ENCODE data around the gene KCNQ1.

KCNQ1 gene

DNA sequence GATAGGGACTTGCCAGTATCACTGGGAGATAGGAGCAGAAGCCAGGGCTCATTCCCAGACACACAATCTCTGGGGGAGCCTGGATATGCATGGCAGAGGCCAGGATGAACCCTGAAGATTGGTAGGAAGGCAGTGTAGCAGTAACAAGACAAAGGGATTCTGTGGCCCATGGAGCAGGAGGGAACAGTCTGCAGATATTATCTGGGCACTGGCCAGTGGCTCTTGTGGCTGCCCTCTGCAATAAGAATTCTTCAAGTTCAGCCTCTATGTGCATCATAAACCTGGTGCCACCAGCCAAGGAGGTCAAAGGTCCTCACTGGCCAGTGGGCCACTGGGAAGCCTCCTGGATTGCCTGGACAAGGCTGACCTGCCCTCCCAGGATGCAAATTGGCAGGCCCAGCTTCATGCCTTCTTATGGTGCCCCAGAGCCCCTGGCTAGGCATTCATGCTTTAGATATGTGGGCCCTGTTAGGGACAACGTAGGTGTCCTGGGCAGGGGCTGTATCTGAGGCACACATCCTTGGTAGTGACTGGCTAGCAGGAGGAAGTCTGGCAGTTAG, 225.8 kb downstream of the KCNQ1 start:
- Mint-ChIP-seq H3K4me3 (no peak overlapping the region), H3K4me1 (no peaks in the 10 kb centered on the region), H3K36me3 (no peaks in the 10 kb centered on the region), H3K27me3 (no peaks in the 10 kb centered on the region), H3K9me3 (no peaks in the 10 kb centered on the region), H3K27ac (no peak overlapping the region)

DNA sequence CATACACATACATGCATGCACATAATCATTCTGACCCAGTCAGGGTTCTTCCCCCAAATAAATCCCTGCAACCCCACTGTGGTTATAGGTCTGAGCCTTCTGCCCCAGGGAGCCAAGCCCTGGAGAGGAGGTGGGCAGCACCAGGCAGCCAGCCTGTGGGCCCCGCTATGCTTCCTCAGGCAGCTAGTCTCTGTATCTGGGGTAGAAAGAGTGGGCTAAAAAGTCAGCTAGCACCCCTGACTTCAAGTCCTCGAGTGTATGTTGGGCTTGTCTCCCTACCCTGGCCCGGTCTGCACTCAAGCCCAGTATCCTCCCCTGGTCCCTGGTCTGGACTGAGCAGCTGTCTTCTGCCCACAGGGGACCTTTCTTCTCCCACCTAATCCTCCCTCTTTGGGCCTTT, 226.9 kb downstream of the KCNQ1 start:
- no peaks in the 10 kb centered on the region for H3K4me1 Mint-ChIP-seq
- no peak overlapping the region for H3K27ac Mint-ChIP-seq
- no peak overlapping the region for H3K4me3 Mint-ChIP-seq
- H3K9me3 Mint-ChIP-seq, result no peaks in the 10 kb centered on the region
- H3K27me3 Mint-ChIP-seq, result no peaks in the 10 kb centered on the region
- no peaks in the 10 kb centered on the region for H3K36me3 Mint-ChIP-seq

DNA sequence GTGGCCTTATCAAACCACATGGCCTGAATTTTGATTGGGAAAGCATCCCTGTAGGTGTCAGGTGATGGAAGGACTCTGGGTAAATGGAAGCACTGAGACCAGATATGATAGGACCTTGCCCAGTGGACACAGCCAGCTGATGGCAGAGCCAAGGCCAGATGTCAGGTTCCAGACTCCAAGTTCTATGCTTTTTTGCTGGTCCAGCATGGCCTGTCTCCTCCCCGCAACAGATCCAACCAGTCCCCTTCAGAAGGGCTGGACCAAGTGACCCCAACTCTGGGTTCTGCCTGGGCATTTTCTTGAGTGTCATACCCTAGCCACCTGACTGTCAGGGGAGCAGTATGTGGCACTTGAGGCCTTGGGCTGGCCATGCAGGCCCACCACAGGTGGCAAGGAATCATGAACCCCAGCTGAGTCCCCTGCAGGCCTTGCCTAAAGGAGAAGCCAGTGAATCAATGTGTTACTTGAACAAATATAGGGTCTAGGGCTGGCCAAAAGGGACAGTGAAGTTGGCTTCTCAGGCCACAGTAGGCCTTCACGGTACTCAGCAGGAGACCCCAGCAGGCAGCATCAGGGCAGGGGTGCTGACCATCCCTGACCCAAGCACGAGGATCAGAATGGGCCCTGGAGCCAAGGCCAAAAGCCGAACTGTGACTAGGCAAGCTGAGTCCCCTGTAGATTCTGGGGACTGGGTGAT, 227.9 kb downstream of the KCNQ1 start:
- no peak overlapping the region for H3K4me3 Mint-ChIP-seq
- no peaks in the 10 kb centered on the region for H3K36me3 Mint-ChIP-seq
- H3K9me3 Mint-ChIP-seq, result no peaks in the 10 kb centered on the region
- H3K4me1 Mint-ChIP-seq, result peaks cover 1% of the 10 kb centered on the region
- H3K27me3 Mint-ChIP-seq, result no peaks in the 10 kb centered on the region
- H3K27ac Mint-ChIP-seq, result no peak overlapping the region

DNA sequence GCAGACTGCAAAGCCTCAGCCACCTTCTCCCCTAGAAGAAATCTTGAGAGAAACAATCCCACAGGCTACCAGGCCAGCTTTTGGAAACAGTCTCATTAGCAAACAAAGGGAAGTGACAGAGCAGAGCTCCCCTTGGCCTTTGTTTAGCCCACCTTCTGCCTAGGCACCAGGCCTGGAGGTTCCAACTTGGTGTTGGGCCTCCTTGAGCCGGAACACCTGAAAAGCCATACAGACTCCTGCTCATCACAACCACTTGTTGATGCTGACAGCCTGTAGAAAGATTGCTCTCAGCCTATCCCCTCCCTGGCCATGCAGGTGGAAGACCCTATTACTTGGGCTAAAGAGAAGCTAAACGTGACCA, 228.4 kb downstream of the KCNQ1 start:
- no peaks in the 10 kb centered on the region for H3K9me3 Mint-ChIP-seq
- peaks cover 3% of the 10 kb centered on the region for H3K4me1 Mint-ChIP-seq
- H3K27me3 Mint-ChIP-seq, result no peaks in the 10 kb centered on the region
- H3K4me3 Mint-ChIP-seq, result no peak overlapping the region
- no peaks in the 10 kb centered on the region for H3K36me3 Mint-ChIP-seq
- H3K27ac Mint-ChIP-seq, result no peak overlapping the region

DNA sequence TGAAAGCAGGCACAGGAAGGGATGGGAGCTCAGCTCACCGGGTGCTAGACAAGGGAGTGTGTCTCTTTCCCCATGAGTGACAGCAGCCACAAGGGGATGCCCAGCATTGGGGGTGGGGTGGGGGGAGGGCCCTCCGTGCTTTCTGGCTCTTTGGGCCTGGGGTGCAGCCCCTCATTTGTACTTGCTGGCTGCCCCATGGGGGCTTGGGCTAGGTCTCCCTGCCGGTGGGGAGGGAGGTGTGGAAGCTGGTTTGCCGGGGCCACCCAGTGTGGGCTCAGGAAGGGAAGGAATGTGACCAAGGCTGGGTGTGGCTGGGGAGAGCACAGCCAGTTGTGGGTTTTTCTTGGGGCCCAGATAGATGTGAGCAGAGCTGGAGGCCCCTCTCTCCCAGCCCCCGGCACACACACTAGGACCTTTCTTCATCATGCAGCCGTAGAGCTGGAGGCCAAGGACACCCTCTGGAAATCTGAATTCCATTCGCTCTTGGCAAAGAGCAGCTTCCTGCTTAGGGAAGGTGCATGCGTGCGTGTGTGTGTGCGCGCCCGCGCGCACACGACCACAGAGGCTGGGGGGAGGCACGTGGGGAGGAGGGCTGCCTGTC, 229.2 kb downstream of the KCNQ1 start:
- H3K4me1 Mint-ChIP-seq, result peaks cover 3% of the 10 kb centered on the region
- H3K36me3 Mint-ChIP-seq, result no peaks in the 10 kb centered on the region
- H3K27ac Mint-ChIP-seq, result no peak overlapping the region

DNA sequence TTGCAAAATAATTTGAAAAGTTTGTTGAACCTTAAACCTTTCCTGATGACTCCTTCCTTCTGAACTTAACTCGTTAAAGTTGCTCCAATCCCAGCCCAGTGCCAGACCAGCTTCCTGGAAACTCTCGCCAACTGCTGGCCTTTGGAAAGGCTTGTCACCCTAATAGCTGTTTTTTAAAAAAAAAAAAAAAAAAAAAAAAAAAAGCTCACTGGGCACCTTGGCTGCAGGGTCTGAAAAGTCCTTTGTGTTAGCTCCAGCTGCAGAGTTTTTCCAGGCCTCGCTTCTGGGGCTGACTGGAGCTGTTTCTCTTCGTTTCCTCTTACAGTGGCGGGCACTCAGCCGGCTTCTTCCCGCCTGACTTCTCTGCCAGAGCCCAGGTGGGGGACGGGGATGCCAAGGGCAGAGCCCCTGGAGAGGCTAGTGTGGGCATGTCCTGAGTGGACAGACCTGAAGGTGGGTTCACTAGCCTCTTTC, 229.9 kb downstream of the KCNQ1 start:
- H3K4me1 Mint-ChIP-seq, result peaks cover 3% of the 10 kb centered on the region
- H3K4me3 Mint-ChIP-seq, result no peak overlapping the region
- H3K36me3 Mint-ChIP-seq, result no peaks in the 10 kb centered on the region
- H3K9me3 Mint-ChIP-seq, result no peaks in the 10 kb centered on the region
- H3K27ac Mint-ChIP-seq, result no peak overlapping the region
- H3K27me3 Mint-ChIP-seq, result no peaks in the 10 kb centered on the region

More for the DNA sequence above, 229.2 kb downstream of the KCNQ1 start:
- no peaks in the 10 kb centered on the region for H3K27me3 Mint-ChIP-seq
- no peak overlapping the region for H3K4me3 Mint-ChIP-seq
- no peaks in the 10 kb centered on the region for H3K9me3 Mint-ChIP-seq

DNA sequence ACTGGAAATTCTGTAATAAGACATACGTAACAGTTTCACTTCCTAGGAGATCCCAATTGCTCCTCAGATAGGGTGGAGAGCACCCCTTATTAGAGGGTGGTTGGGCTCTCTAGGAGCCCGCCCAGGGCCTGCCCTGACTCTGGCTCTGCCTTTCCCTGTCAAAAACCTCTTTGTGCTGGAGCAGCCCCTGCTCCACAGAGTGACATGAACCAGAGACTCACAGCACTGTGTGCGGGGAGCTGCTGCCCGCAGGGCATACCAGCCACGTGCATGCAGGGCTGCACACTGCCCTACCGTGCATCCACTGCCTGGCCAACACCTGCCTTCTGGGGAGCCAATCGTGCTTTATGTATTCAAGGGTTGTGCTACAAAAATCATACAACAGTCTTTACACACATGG, 230.7 kb downstream of the KCNQ1 start:
- Mint-ChIP-seq H3K36me3 (no peaks in the 10 kb centered on the region), H3K4me3 (no peak overlapping the region), H3K9me3 (no peaks in the 10 kb centered on the region), H3K27me3 (no peaks in the 10 kb centered on the region), H3K27ac (no peak overlapping the region), H3K4me1 (peaks cover 3% of the 10 kb centered on the region)

DNA sequence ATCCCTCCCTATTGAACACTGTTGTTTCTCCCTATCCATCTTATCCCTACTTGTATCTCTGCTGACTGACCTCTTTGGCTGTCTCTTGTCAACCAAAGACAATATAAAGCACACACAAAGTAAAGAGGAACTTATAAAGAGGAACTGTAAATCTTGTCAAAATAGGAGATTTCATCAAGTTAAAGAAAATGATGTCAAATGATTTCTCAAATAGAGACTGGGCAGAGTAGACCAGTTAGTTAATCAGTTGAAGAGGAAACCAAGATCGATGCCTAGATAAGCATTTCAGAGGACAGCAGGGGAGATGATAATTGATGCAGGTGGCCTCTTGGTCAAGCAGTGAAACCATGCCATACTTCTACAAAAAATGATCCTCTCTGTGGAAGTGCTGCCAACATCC, 232.3 kb downstream of the KCNQ1 start:
- Mint-ChIP-seq H3K9me3 (no peaks in the 10 kb centered on the region), H3K4me3 (no peak overlapping the region), H3K4me1 (peaks cover 3% of the 10 kb centered on the region), H3K27ac (no peak overlapping the region), H3K27me3 (no peaks in the 10 kb centered on the region), H3K36me3 (no peaks in the 10 kb centered on the region)

DNA sequence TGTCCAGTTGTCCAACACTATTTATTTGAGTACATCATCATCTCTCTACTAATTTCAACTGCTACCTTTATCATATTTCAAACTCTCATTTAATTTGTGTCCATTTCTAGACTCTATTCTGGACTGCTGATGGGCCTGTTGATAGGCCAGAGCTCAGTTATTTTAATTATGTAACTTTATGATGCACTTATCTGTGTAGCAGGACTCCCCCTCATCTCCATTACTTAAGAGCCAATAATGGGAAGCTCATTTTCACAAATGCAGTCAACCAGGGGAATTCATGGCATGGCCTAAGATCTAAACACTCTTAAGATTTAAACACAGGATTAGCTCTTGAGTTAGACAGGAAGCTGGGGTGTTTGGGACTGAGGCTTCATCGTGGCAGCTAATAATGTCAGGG, 233.6 kb downstream of the KCNQ1 start:
- H3K9me3 Mint-ChIP-seq, result no peaks in the 10 kb centered on the region
- no peak overlapping the region for H3K4me3 Mint-ChIP-seq
- H3K36me3 Mint-ChIP-seq, result no peaks in the 10 kb centered on the region
- peaks cover 3% of the 10 kb centered on the region for H3K4me1 Mint-ChIP-seq
- H3K27ac Mint-ChIP-seq, result no peak overlapping the region
- H3K27me3 Mint-ChIP-seq, result no peaks in the 10 kb centered on the region

DNA sequence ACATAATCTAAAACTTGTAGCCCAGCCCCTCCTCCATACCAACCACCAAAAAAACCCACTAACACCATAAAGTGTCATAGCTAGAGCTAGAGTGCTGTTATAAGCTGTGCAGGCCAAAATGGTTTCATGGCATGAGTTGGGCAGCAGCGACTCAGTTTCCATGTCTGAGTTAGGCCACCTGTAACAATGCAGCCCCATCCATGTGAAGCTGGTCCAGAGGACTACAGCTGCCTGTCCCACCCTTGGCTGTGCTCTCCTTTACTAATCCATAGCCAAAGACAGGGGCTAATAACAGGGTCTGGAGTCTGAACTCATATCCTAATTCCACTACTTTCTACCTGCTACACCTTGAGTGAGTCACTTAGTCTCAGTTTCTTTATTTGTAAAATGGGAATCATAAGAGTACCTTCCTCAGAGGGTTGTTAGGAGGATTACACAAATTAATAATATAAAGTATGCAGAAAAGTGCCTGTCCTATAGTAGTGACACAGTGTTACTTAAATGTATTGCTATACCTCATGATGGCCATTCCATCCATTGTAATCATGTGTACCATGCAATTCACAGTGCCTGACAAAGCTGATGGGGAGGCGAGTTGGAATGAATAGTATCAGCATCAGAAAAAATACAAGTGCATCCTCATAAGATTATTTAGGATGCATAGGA, 234.3 kb downstream of the KCNQ1 start:
- H3K4me1 Mint-ChIP-seq, result peaks cover 3% of the 10 kb centered on the region
- H3K27me3 Mint-ChIP-seq, result no peaks in the 10 kb centered on the region
- H3K36me3 Mint-ChIP-seq, result no peaks in the 10 kb centered on the region
- no peak overlapping the region for H3K27ac Mint-ChIP-seq
- H3K9me3 Mint-ChIP-seq, result no peaks in the 10 kb centered on the region
- no peak overlapping the region for H3K4me3 Mint-ChIP-seq

DNA sequence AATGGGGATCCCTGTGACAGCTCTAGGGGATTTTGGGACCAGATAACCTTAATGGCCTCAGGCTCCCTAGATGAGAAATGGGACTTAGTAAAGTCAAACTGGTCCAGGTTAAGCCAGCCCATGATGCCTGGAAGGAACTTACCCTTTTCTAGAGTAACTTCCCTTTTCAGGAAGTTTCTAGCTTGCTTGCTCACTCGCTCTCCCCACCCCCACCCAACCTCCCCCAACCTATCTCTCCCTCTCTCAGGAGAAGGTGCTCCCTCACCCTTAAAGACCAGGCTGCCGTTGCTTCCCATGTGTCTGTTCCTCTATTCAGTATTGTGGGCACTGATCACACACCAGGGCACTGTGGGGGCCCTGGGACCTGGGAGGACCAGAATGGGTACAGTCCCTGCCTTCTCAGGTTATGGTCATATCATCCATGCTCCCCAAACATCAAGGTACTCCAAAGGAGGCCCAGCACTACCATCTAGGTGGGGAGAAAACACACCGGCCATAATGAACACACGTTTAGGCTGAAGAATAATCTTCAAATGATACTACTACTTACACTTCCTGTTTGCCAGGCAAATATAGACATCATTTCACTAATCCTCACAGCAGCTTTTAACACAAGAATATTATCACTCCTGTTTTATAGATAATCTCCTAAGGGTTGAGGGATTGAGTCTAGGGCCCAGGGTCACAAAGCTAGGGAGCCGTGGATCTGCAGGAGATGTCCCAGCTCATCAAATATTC, 236.8 kb downstream of the KCNQ1 start:
- H3K9me3 Mint-ChIP-seq, result no peaks in the 10 kb centered on the region
- H3K4me1 Mint-ChIP-seq, result peaks cover 3% of the 10 kb centered on the region
- no peaks in the 10 kb centered on the region for H3K36me3 Mint-ChIP-seq
- H3K27ac Mint-ChIP-seq, result no peak overlapping the region
- no peaks in the 10 kb centered on the region for H3K27me3 Mint-ChIP-seq
- no peak overlapping the region for H3K4me3 Mint-ChIP-seq

DNA sequence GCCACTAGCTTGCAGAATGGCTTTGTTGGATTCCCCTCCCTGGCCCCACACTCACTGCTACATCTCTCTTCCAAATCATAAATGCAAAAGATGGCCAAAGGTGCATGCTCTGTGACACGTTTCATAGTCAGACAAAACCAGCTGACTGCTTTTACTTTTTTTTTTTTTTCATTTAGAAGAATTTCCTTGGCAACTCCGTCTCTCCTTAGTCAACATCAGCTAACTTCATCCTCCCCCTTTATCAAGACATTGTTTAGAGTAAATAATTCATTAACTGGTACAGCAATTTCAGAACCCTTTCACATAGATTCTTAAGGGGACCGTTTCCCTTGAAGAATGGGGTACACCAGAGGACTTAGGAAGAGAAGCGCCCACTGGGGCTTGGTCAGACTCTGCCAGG, 239.0 kb downstream of the KCNQ1 start:
- no peak overlapping the region for H3K4me3 Mint-ChIP-seq
- no peaks in the 10 kb centered on the region for H3K4me1 Mint-ChIP-seq
- H3K36me3 Mint-ChIP-seq, result no peaks in the 10 kb centered on the region
- no peaks in the 10 kb centered on the region for H3K27me3 Mint-ChIP-seq
- no peak overlapping the region for H3K27ac Mint-ChIP-seq
- no peaks in the 10 kb centered on the region for H3K9me3 Mint-ChIP-seq

DNA sequence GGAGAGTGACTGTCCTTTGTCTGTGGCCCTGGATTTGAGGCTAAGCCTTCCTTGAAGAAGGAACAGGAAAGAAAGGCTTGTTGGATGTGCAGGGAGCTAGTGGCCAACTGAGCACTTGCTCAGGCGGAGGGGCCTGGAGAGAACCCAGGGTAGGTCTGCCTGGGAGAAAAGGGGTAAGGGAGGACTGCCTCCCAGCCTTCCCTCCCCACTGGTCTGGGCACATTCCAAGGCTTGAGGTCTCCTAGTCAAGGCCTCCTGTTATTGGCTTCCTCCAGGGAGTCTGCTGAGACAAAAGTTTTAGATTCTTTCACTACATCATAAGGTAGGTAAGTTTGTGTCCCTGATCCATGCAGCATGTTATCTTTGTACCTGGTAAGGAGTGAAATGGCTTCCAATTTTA, 239.8 kb downstream of the KCNQ1 start:
- H3K27me3 Mint-ChIP-seq, result no peaks in the 10 kb centered on the region
- H3K9me3 Mint-ChIP-seq, result no peaks in the 10 kb centered on the region
- no peak overlapping the region for H3K4me3 Mint-ChIP-seq
- H3K27ac Mint-ChIP-seq, result no peak overlapping the region
- no peaks in the 10 kb centered on the region for H3K36me3 Mint-ChIP-seq
- no peaks in the 10 kb centered on the region for H3K4me1 Mint-ChIP-seq

DNA sequence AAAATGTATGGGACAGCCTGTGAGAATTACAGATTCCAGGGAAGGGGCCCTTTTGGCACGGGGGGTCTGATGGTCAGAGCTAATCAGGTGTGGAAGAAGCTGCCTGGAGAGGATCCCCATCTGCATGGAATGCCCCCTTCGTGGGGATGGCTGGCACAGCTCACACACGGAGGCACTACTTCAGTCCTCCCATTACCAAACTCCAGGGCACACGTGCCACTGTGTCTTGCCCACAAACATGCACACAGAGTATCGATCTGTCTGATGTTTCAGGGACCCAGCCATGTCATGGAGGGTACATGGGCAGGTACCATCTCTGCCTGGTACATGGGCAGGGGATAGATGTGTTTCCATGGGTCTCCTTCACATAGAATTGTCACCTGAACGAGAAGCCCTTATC, 240.2 kb downstream of the KCNQ1 start:
- Mint-ChIP-seq H3K36me3 (no peaks in the 10 kb centered on the region), H3K27ac (no peak overlapping the region), H3K27me3 (no peaks in the 10 kb centered on the region), H3K9me3 (no peaks in the 10 kb centered on the region), H3K4me1 (no peaks in the 10 kb centered on the region), H3K4me3 (no peak overlapping the region)

DNA sequence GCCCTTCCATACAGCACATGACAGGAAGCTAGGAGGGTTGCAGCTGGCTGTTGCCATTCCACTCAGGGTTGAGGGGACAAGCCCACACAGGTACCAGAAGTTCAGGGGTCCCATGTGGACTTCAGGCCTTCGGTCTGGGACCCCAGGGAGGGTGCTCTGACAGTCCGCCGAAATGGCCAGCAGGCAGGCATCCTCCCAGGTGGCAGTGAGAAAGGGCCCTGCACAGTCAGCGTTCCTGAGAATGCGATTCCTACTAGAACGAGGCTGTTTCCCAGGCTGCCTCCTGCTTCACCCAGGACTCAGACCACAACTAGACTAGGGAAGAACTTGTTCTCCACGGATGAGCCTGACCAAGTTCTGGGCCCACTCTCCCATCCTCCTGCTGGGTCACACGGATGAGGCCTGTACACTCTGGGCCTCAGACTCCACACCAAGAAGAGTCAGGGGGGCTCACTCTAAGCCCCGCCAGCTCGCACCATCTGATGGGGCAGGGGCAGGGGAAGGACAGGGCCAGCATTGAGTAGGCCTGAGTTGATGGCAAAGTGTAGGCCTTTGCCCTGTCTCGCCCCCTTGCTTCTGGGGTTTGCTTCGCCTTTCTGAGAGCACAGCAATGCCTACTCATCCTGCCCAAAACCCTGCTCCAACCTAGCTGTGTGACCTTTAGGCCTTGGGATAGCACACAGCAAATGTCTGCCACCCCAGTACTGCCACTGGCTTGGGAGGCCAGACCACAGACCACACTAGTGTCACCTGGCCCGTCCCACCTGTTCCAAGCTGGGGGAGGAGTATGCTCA, 241.0 kb downstream of the KCNQ1 start:
- no peak overlapping the region for H3K4me3 Mint-ChIP-seq
- H3K27ac Mint-ChIP-seq, result no peak overlapping the region
- no peaks in the 10 kb centered on the region for H3K9me3 Mint-ChIP-seq
- H3K4me1 Mint-ChIP-seq, result no peaks in the 10 kb centered on the region
- H3K36me3 Mint-ChIP-seq, result no peaks in the 10 kb centered on the region
- H3K27me3 Mint-ChIP-seq, result no peaks in the 10 kb centered on the region

Measured in activated naive CD4-positive, alpha-beta T cell treated with anti-CD3 and anti-CD28 coated beads, Interleukin-2, amount 50 U/mL, for 24 hours (primary cell).